HG02973 (cell line): ENCODE measurements around the gene SIM1.

Source experiments
- ATAC-seq: cut with Tn5 transposase; IDR thresholded peaks from one replicate; pipeline ENCODE4 v1.9.1; 2021; ENCODE audit warnings: moderate library complexity; ENCODE audit not compliant: unreplicated experiment

Gene SIM1

DNA sequence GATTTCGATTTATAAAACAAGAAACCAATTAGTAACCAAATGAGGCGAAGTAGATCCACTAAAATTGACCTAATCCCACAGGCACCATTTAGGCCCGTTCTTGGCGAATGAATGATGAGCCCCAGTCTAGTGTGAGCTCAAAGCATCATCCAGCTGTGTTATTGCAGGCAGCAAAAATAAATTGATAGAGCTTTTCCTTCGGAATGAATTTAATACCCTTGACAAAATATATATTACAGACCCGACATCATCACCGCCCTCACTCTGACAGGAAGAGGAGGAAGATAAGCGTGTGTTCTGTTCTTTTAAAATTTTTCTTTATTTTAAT, 7.8 kb downstream of the SIM1 start:
- no peak for ATAC-seq

DNA sequence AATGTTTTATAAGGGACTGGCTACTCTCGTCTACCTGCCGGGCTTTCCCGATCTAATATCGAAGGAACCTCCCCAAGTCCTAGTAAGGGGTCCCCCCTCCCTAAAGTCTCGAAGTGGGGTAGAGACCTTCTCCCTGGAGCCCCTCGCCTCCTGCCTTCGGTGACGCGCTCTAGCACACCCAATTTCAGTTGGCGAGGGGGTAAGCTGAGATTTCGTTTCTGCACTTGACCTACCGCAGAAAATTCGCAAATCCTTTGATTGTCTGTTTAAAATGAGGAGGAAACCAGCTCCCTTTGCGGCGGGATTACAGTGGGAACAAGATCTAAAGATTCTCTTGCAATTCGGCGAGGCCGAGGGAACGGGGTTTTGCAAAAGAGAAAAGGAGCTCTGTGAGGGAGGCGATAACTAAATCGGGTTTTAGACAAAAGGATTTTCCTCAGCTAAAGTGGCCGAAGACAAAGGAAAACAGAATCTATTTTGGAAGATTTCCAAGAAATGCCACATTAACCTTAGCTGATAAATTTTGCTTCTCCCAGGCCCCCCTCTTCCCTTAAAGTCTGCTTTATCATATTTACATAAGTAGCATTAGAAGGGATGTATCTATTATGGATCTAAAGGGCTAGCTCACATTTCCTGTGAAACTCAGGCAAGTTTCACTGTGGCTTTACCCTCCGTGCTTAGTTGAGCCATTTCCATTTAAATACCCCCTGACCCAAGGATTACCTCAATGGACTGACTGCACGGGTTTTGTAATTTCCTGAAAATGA, 8.4 kb downstream of the SIM1 start:
- ATAC-seq, result no peak

DNA sequence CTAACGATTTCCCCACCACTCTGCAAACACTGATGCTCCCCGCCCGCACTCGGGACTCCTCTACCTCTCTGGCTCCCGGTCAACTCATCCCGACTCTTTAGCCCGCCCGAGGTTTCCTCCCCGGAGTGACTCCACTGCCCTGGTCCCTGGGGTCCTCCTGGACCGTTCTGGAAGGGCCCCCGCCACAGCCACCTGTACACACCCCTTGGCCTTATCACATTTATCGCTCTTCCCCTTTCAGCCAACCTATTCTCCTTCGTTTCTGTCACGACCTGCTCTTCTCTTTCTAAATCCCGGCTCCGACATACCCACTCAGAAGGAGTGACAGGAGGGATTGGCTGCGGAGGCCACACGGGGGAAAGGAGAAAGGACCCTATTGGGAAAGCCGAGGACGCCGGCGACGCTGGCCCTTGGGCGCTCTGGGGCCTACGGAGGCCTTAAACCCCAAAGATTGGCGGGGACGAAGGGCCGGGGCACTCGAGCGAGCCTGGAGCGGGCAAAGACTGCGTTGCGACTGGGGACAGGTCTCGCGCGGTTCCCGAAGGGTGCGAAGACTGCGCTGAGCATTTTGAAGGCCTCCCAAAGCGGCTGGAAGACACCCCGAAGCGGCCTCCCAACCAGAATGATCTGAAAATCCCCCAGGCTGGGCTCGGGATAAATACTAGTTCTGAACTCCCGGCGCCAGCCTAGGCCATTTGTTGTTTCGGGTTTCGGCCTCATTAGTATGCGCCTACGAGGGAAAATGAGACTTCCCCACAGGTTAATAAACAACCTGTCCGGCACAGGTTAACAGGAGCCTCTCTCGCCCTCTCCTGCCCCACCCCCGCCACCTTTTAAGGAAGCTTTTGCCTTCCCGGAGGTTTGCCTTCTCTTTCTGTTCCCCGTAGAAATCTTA, 9.2 kb downstream of the SIM1 start:
- no peak for ATAC-seq

DNA sequence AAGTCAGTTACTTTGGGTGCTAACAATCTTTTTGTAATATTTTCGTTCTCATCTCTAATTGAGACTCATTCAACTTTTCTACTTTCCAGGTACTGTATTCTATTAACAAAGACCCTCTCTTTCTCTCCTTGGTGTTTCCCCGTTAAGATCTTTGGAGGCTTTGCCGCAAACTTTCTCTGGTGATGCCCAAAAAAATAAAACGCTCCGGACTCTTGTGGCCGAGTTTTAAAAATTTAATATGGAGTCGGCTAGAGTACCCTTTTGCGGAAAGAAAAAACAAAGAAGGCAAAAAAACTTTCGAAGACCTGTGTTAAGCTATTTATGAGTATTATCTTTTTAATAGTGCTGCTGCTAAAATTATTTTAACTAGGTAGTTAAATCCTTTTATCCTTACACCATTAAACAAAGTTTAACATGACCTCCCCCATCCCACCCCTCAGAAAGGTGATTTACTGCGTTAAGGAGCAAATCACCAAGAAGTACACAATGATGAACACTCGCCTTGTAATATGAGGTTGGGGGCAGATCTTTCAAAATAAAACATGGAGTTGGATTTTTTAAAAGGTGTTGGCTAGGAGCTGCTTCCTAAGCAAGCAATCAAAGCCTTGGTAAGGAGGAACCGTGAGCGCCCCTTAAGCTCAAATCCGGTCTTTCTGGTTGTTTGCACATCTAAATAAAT, 10.0 kb downstream of the SIM1 start:
- no peak for ATAC-seq

DNA sequence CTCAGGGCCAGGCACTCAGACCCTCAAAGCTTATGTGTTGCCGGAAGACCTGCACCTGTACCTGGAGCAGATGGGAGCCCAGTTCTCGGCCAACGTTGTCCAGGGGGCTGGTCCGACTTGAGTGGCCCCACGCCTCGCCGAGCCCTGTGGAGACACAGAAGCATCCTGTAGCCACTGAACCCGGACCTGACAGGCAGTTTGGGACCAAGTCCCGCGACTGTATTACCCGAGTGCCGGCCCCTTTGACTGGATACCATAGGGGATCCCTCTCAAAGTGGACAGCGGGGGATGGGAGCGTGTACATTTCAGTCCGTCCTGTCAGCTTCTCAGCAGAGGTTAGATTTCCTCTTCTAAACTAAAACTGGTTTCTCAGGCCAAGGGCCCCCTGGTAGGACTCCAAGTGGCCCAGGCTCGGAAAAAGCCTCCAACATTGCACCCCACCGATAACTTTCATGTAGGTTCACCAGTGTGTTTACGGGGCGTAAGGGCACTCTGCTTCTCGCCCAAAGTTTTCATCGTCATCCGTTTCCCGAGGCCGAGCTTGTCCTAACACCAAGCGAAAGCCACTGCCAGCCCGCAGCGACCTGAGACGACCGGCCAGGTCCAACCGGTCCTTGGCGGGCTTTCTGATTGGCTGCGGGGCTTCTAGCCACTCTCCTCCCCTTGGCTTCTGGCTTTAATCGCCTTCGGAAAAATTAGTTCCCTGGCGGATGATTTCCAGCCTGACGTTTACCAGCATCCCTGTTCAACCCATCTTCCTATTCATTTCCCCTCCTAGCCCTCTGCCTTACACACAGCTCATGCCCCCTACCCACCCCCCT, 10.8 kb downstream of the SIM1 start:
- no peak for ATAC-seq

DNA sequence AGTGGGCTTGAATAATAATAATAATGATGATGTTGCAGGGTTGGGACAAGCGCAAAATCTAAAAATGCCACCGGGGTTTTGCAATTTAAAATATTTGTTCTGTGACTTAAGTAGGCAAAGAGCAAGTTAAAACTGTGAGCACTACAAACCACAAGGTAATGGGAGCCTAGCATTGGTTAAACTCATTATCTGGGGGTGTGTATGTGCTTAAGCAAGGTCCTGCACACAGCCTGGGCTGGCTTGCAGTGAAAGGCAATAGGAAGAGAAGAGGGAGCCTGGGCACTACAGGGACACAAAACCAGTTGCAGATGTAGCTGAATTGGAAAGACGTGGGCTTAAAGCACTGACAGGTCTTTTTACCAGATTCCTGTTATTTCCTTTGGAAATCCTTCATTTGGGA, 11.7 kb downstream of the SIM1 start:
- no peak for ATAC-seq

DNA sequence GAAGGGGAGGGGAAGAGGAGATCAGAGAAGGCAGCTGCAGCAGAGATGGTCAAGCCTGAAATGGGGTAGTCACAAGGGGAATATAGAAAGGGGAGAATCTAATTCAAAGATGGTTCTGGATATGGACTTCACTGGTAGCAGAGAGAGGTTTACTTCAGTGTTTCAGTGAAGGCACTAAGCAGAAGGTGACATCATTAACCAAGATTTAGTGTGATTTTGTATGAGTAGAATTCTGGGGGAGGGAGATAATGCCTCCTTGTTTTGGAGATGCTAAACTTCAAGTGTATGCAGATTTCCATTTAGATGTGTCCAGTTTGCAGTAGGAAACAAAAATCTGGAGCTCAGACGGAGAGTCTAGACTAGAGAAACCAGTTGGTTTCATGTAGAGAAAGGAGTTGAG, 13.1 kb downstream of the SIM1 start:
- no peak for ATAC-seq

DNA sequence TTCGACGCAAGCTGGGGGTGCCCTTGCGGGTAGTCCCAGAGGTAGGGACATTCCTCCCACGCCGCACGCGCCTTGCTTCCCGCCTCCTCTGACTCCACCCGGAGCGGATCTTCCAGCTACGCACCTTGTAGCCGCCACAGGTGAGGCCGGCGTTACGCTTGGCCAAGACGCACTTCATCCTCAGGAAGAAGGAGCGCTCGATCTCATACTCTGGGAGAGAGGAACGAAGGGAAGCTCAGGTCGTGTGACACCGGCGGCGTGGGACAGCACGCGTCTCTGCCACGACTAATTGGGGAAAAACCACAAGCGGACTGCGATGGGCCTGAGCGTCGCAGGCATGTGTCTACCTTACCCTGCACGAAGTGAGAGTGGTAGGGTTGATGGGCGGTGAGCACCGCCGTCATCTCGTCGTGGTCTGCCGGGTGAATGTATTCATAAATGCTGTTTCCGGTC, 15.5 kb downstream of the SIM1 start:
- no peak for ATAC-seq

DNA sequence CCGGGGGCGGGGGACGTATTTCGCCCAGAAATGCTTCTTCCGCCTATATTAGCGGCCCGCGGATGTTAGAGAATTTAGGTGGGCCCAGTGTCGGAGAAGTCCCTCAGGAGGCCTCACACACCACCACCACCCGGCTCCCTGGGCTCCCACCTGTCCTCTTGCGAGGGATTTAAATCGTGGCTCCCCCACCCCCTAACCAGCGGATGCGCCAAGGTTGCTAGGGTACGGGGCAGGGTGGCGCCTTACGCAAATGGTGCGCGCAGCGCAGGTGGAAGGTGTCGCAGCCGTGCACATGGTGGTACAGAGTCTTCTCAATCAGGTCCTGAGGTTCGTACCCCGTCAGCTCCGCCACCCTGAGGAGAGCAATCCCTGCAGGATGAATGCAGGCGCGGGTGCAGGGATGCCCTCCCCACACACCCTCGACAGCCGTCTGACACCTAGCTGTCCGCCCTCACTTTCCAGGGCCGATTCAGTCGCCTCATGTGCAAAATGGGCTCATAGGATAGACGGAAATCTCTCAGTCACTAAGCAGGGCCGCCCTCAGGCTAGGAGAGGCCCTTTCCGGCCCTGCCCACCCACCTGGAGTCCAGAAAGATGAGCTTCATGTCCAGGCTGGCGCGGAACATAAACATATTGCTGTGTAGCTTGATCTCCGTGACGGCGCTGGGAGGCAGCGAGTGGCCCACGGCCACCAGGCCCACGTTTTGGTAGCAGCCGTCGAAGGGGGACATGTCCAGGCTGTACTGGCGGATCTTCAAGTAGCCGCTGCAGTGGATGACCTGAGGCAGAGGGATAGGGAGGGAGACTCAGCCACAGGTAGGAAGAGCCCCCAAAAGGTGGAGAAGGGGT, 16.6 kb downstream of the SIM1 start:
- no peak for ATAC-seq

DNA sequence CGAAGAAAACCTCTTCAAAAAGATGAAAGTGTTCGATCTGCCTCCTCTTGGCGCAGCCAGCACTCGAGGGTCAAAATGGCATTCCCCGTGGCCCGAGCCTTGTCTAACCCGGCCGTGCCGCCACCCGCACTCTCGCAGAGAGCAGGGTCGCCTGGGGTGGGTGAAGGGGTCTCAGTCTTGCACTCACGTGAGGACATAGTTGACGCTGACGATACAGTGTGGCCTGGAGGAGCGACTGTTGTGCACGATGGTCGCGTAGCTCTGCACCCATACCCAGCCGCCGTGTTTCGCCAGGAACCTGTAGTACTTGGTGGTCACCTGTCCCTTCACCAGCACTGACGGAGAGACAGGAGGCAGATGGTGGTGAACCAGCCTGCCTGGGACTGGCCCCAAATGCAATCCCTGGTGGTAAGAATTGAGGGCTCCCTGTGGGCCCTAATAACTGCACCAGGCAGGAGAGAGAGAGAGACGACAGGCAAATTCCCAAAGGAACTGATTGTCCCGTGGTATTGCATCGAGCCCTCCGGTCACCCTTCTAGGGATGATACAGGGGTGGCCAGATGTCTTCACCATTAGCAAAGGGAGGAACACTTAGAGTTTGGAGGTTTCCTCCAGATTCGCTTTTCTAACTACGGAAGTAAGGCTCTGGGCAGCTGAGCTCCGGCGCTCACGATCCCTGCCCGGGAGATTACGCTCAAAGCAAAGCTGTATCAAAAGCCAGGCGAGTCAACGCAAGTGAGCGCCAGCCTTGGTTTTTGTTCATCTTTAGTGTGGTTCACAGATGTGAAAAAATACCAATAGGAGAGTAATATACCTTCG, 17.4 kb downstream of the SIM1 start:
- no peak for ATAC-seq

DNA sequence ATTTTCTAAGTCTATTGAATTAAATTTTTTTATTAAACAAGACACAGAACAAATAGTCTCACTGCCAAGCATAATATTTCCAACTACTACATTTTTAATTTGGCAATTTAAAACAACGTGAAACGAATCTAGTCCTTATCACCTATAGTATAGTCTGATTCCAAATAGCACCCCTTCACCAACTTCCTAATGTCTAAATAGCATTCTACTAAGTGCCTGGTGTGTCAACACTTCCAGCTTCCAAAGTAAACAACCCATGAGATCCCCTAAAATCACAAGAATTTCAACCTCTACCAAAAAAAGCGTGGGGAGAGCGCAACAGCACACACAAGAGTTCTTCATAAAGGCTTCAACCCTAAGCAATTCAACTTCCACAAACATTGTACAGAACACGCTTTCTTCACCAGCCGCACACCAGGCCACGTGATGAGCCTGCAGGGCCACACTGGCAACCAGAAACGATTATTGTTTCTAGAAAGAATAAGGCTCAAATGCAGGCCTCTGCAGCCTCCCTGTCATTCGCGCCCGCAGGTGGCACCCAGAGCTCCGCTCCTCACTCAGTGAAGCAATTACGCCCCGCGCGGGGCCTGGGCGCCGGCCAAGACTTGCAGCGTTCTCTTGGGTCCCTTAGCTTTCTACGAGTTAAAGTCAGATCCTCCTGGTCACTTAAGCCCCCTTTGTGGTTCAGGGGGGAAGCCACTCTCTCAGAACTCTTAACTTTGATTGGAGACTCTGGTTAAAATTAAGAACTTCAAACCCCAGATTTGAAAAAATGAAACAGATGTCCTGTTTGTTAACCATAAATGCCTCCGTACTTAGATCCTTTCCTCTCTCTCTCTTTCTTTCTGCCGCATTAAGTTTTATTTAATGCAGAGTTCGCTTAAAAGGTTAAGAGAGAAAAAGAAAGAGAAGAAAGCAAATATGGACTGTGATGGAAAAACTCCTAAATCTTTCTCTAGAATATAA, 18.3 kb downstream of the SIM1 start:
- ATAC-seq, result no peak

DNA sequence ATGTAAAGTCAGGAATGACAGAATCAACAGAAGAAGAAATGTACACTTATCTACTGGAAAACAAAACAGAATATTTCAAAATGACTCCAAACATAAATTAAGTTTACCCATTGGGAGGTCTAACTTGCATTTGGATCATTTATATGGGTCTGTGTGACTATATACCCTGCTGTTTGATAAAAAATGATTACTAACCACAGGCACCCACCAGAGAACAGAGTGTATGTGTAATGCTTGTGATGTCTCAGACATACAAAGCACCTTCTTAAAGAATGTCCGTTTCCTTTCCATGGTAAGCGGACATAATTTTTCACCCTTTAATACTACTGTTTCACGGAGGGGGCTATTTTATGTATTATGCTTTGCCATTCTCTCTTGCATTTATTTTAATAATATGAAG, 19.2 kb downstream of the SIM1 start:
- no peak for ATAC-seq

DNA sequence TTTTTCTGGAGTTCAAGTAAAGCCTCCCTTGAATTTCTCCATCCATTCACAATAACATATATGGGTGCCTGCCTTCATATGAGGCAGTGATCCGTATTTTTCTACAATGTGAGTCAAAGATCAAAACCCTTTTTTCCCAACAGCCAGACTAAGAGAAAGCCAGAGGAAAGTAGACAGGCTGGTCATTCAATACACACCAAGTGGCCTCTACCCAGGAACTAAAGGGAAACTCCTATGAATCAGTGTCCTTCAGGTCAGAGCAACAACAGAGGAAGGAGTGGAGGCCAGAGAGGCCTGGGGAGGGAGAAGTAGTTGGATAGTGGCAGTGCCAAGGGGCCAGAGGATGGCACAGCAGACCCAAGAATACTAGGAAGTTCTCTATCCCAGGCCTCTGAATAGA, 23.8 kb downstream of the SIM1 start:
- no peak for ATAC-seq

DNA sequence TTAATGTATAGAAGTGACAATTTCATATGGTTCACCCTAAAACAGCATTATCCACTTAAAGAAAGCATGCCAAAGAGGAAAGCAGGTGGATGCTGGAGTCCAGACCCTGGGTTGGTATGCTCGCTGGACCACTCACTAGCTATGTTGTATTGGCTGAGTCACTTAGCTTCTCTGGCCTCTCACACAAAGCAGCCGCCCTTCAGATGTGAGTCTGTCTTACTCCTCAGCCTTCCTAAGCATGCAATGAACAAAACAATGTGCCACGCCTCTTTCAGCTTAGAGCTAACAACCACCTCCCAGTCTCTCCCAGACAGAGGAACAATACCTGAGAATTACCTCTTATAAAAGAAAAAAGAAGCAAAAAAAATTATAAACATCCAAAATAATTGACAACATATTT, 29.4 kb downstream of the SIM1 start:
- no peak for ATAC-seq

DNA sequence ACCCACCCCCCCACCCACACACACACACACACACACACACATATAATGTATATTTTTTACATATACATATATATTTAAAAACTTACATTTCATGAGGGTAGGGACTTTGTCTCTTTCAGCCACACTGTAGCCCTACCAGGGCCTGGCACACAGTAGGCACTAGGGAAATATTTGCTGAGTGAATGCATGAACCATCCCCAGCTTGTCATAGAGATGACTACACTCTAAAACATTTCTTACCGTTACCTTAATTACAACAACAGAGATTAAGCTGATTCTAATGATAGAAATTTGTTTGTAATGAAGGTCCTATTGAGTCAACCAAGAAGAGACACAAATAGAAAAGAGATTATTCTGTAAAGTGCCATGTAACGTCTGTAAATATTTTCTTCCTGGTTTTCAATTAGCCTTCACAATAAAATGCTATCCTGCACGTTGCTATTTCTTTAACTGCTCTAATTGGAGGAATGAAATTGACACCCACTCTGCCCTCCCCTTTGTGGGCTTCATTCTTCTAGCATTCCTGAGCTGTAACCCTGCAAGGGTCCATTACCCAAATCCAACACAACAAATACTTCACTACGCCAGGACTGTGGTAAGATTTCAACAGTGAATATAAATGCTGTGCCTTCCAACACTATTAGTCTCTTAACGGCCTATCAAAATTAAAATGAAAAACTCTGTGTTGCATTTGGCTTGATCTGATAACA, 30.8 kb downstream of the SIM1 start:
- ATAC-seq, result no peak

DNA sequence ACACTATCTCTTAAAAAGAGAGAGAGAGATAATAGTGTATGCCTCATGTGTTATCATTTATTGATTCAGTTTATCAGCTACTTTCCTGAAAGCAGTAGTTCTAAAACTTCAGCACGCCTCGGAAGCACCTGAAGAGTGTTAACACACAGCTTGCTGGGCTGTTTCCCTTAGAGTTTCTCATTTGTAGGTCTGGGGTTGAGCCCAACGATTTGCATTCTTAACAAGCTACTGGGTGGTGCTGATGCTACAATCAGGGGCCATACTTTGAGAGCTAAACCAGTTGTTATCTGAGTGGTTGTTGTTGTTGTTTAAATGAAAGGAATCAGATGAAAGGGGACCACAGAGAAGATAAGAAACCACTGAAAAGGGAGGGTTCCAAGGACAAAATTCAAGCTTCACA, 32.6 kb downstream of the SIM1 start:
- ATAC-seq, result no peak

DNA sequence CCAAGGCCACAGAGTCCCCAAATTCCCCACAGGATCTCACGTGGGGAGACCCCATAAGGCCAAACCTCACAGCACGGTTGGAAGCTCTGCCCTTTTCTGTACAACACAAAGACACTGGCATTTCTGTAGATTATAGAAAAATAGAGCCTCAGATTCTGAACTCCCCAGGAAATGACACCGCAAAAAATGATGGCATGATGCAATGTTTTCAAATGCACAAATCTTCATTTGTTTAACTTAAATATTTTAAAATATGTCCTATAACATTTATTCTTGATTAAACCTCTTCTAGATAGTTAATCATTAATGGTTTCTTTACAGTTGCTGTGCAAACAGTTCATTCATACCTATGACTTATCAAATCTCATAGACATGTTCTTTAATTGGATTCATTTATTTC, 33.8 kb downstream of the SIM1 start:
- ATAC-seq, result no peak
